Measurements from ENCODE around the gene NPHS1.
"Not testable (repeated sequence)": the region's sequence is repeated elsewhere in the genome, so short reads cannot be mapped to it uniquely, and the experiment has no call there.

The NPHS1 gene

GRCh38 chr19:35806597-35806996 lies 45.7 kb downstream of the NPHS1 start:
- DNase-seq (ENCODE audit: low read depth), result no peak
- no peak for TF ChIP-seq CTCF (conservative IDR thresholded peaks at IDR 0.05; ENCODE audit: low read length)
- no peak overlapping the region for H3K4me3 ChIP-seq (ENCODE audit: low read length)

- TF ChIP-seq CTCF (conservative IDR thresholded peaks at IDR 0.05; ENCODE audit: low read length), result no peak
- DNase-seq (ENCODE audit: low read depth), result no peak
- H3K4me3 ChIP-seq (ENCODE audit: low read length), result no peak overlapping the region
These were observed 46.7 kb downstream of the NPHS1 start for GRCh38 chr19:35805526-35806102.

GRCh38 chr19:35801828-35802227 lies 50.5 kb downstream of the NPHS1 start:
- no peak for DNase-seq (ENCODE audit: low read depth)
- TF ChIP-seq CTCF (conservative IDR thresholded peaks at IDR 0.05; ENCODE audit: low read length), result no peak
- no peak overlapping the region for H3K4me3 ChIP-seq (ENCODE audit: low read length)

GRCh38 chr19:35797663-35798062 lies 54.6 kb downstream of the NPHS1 start:
- no peak overlapping the region for H3K4me3 ChIP-seq (ENCODE audit: low read length)
- no peak for TF ChIP-seq CTCF (conservative IDR thresholded peaks at IDR 0.05; ENCODE audit: low read length)
- DNase-seq (ENCODE audit: low read depth), result no peak

- H3K4me3 ChIP-seq (ENCODE audit: low read length), result no peak overlapping the region
- DNase-seq (ENCODE audit: low read depth), result no peak
- no peak for TF ChIP-seq CTCF (conservative IDR thresholded peaks at IDR 0.05; ENCODE audit: low read length)
These were observed 55.4 kb downstream of the NPHS1 start for GRCh38 chr19:35796645-35797542.

GRCh38 chr19:35795564-35795963 lies 56.7 kb downstream of the NPHS1 start:
- DNase-seq (ENCODE audit: low read depth); H3K4me3 ChIP-seq (ENCODE audit: low read length): not testable (repeated sequence)

GRCh38 chr19:35793381-35794165 lies 58.7 kb downstream of the NPHS1 start:
- TF ChIP-seq CTCF (conservative IDR thresholded peaks at IDR 0.05; ENCODE audit: low read length), result no peak
- DNase-seq (ENCODE audit: low read depth), result peak; percentile 24
- H3K4me3 ChIP-seq (ENCODE audit: low read length), result no peak overlapping the region

Measured in AG10803 (cell line).